Measurements from ENCODE around the gene PMAIP1. TPM values are rescaled to one million over a fixed set of nuclear protein-coding genes. Genes with fewer than 3 reads are reported as not detected.

The PMAIP1 gene
- total RNA-seq, 6 experiments from 2014 or later: 0.18 to 0.55 (median 0.37) TPM; not detected in 1

GRCh38 chr18:59900222-59901128, 679 bp downstream of the PMAIP1 start:
- DNase-seq (peak in 1 of 3 donors; percentile 46), ATAC-seq (peak; percentile 26 to 51 (median 37))
- WGBS (ENCODE audit: insufficient coverage, low coverage, low lambda C conversion rate, missing lambda C conversion rate): 2% methylated on average over 23 of the region's 51 CpGs
- Histone ChIP-seq H3K4me1 (peaks cover 0 to 11% (median 0%) of the 10 kb centered on the region in 4 donors), H3K9me3 (no peaks in the 10 kb centered on the region), H3K4me3 (peak overlapping the region; percentile 49 to 59 (median 54)), H3K36me3 (no peaks in the 10 kb centered on the region), H3K27ac (peak overlapping the region; percentile 41 to 73 (median 55)), H3K27me3 (no peaks in the 10 kb centered on the region)
- TF ChIP-seq POLR2A (IDR thresholded peaks at IDR 0.05) (no peak), CTCF (IDR thresholded peaks at IDR 0.05) (no peak)
- intact Hi-C loops (cut with DNase I): no loop called here

GRCh38 chr18:59902131-59902992, 2.6 kb downstream of the PMAIP1 start:
- H3K4me1 ChIP-seq: peaks cover 0 to 11% (median 0%) of the 10 kb centered on the region in 4 donors
- intact Hi-C loops (cut with DNase I): no loop called here
- TF ChIP-seq CTCF (IDR thresholded peaks at IDR 0.05) (no peak), POLR2A (IDR thresholded peaks at IDR 0.05) (no peak)
- DNase-seq: no peak
- H3K4me3 ChIP-seq: no peak overlapping the region
- H3K27ac ChIP-seq: no peak overlapping the region
- H3K9me3 ChIP-seq: no peaks in the 10 kb centered on the region
- ATAC-seq: no peak
- 59% methylated on average over 8 of the region's 8 CpGs for WGBS (ENCODE audit: insufficient coverage, low coverage, low lambda C conversion rate, missing lambda C conversion rate)
- H3K36me3 ChIP-seq: no peaks in the 10 kb centered on the region
- no peaks in the 10 kb centered on the region for H3K27me3 ChIP-seq

GRCh38 chr18:59902993-59903610, 3.3 kb downstream of the PMAIP1 start:
- DNase-seq: peak in 1 of 3 donors; percentile 20
- Histone ChIP-seq H3K36me3 (no peaks in the 10 kb centered on the region), H3K27ac (no peak overlapping the region), H3K4me1 (peaks cover 0 to 11% (median 0%) of the 10 kb centered on the region in 4 donors), H3K9me3 (no peaks in the 10 kb centered on the region), H3K27me3 (no peaks in the 10 kb centered on the region), H3K4me3 (no peak overlapping the region)
- no peak for TF ChIP-seq CTCF (IDR thresholded peaks at IDR 0.05)
- no peak for TF ChIP-seq POLR2A (IDR thresholded peaks at IDR 0.05)
- 74% methylated on average over 8 of the region's 8 CpGs for WGBS (ENCODE audit: insufficient coverage, low coverage, low lambda C conversion rate, missing lambda C conversion rate)
- intact Hi-C loops (cut with DNase I): no loop called here
- ATAC-seq: no peak

GRCh38 chr18:59904011-59904601, 4.3 kb downstream of the PMAIP1 start:
- Histone ChIP-seq H3K27me3 (no peaks in the 10 kb centered on the region), H3K9me3 (no peaks in the 10 kb centered on the region), H3K27ac (no peak overlapping the region), H3K4me3 (no peak overlapping the region), H3K4me1 (peaks cover 0 to 11% (median 0%) of the 10 kb centered on the region in 4 donors), H3K36me3 (no peaks in the 10 kb centered on the region)
- 62% methylated on average over 1 of the region's 1 CpG for WGBS (ENCODE audit: insufficient coverage, low coverage, low lambda C conversion rate, missing lambda C conversion rate)
- intact Hi-C loops (cut with DNase I): no loop called here
- ATAC-seq (no peak), DNase-seq (no peak)
- TF ChIP-seq CTCF (IDR thresholded peaks at IDR 0.05) (no peak), POLR2A (IDR thresholded peaks at IDR 0.05) (no peak)
